RWPE2 (cell line): ENCODE measurements around the gene NPHS1.

Experiments used
- ATAC-seq: fragments of 200-7000 bp; cut with Tn5 transposase; 3 replicates; pipeline ENCODE4 v1.9.1; 2021; ENCODE audit warnings: low read depth
- DNase-seq: peaks from one replicate; pipeline ENCODE4 v3.0.0-alpha.2; 2020; ENCODE audit warnings: low spot score
- H3K27ac ChIP-seq: fragments of 450-650 bp; 2 replicates; pipeline ENCODE4 v1.5.1; 2017; ENCODE audit warnings: mild to moderate bottlenecking; ENCODE audit not compliant: poor library complexity, severe bottlenecking
- H3K27me3 ChIP-seq: fragments of 250-450 bp; sonication (Bioruptor Pico); 2 replicates; pipeline ENCODE4 v1.5.1; 2021; ENCODE audit warnings: mild to moderate bottlenecking, moderate library complexity; ENCODE audit not compliant: insufficient read depth, poor library complexity, severe bottlenecking
- H3K36me3 ChIP-seq: fragments of 250-450 bp; sonication (Bioruptor Pico); 2 replicates; pipeline ENCODE4 v1.5.1; 2020; ENCODE audit warnings: low read depth, mild to moderate bottlenecking, moderate library complexity
- H3K4me1 ChIP-seq: fragments of 250-450 bp; sonication (Bioruptor Pico); 2 replicates; pipeline ENCODE4 v1.5.1; 2021; ENCODE audit warnings: mild to moderate bottlenecking, moderate library complexity; ENCODE audit not compliant: insufficient read depth, poor library complexity, severe bottlenecking
- H3K4me3 ChIP-seq: fragments of 250-450 bp; sonication (Bioruptor Pico); 2 replicates; pipeline ENCODE4 v1.5.1; 2021; ENCODE audit warnings: mild to moderate bottlenecking, moderate library complexity; ENCODE audit not compliant: severe bottlenecking
- H3K9me3 ChIP-seq: fragments of 250-450 bp; sonication (Bioruptor Pico); 2 replicates; pipeline ENCODE4 v1.5.1; 2021; ENCODE audit warnings: mild to moderate bottlenecking, moderate library complexity; ENCODE audit not compliant: severe bottlenecking
- CTCF ChIP-seq: fragments of 450-650 bp; IDR thresholded peaks from one replicate; pipeline ENCODE4 v1.5.1; 2017; ENCODE audit warnings: mild to moderate bottlenecking, moderate library complexity; ENCODE audit not compliant: poor library complexity, severe bottlenecking

The NPHS1 gene

GRCh38 chr19:35852029-35852780 lies at the start of gene NPHS1:
Gene NPHS1, minus strand, starts transcription at chr19:35852504. Its CDS starts 667 bp downstream, at chr19:35851837.
- Histone ChIP-seq H3K27ac (no peak within 1 kb of the TSS), H3K9me3 (no peaks in the 10 kb centered on the region), H3K27me3 (peaks cover 16% of the 10 kb centered on the region), H3K4me3 (no peak within 1 kb of the TSS), H3K4me1 (no peaks in the 10 kb centered on the region), H3K36me3 (no peaks in the 10 kb centered on the region)
- no peak for TF ChIP-seq CTCF
- ATAC-seq, result no peak
- no peak for DNase-seq

GRCh38 chr19:35901055-35901644 lies 48.8 kb upstream of the NPHS1 start:
- Histone ChIP-seq H3K36me3 (peaks cover 23% of the 10 kb centered on the region), H3K9me3 (no peaks in the 10 kb centered on the region), H3K27me3 (no peaks in the 10 kb centered on the region), H3K4me3 (peak overlapping the region; percentile 73), H3K4me1 (peaks cover 6% of the 10 kb centered on the region), H3K27ac (peak overlapping the region; percentile 69)
- DNase-seq, result no peak
- TF ChIP-seq CTCF, result no peak
- ATAC-seq, result no peak

GRCh38 chr19:35899547-35900214 lies 47.4 kb upstream of the NPHS1 start:
- Histone ChIP-seq H3K27me3 (no peaks in the 10 kb centered on the region), H3K4me3 (peak overlapping the region; percentile 73)
- peak; percentile 72 for ATAC-seq

GRCh38 chr19:35898499-35898809 lies 46.1 kb upstream of the NPHS1 start:
- DNase-seq (no peak), ATAC-seq (no peak)
- Histone ChIP-seq H3K27me3 (no peaks in the 10 kb centered on the region), H3K4me1 (peaks cover 6% of the 10 kb centered on the region), H3K36me3 (peaks cover 49% of the 10 kb centered on the region), H3K4me3 (peak overlapping the region; percentile 73), H3K27ac (peak overlapping the region; percentile 69), H3K9me3 (no peaks in the 10 kb centered on the region)
- TF ChIP-seq CTCF, result no peak

More at GRCh38 chr19:35899547-35900214, 47.4 kb upstream of the NPHS1 start:
- peak overlapping the region; percentile 69 for H3K27ac ChIP-seq
- peak; percentile 79 for DNase-seq
- no peaks in the 10 kb centered on the region for H3K9me3 ChIP-seq
- peaks cover 36% of the 10 kb centered on the region for H3K36me3 ChIP-seq
- peaks cover 6% of the 10 kb centered on the region for H3K4me1 ChIP-seq
- TF ChIP-seq CTCF, result no peak
